GM23338 (cell line): ENCODE results near the gene ATG7.

ENCODE experiments used
- EZH2 ChIP-seq: fragments of 200-600 bp; sonication (generic); IDR thresholded peaks from one replicate; pipeline ENCODE4 v1.8.0; 2017; ENCODE audit warnings: antibody characterized with exemption, mild to moderate bottlenecking, low read depth; ENCODE audit not compliant: unreplicated experiment
- TF ChIP-seq, protein P1 (sequence below), 2 experiments: fragments of 200-600 bp in 1 of 2; sonication (generic) in 1 of 2; conservative IDR thresholded peaks; 2 replicates each; pipeline versions ENCODE4 v1.5.1 to v1.6.1; 2016 to 2017; ENCODE audit warnings: antibody characterized with exemption in 2 of 2, low read depth in 2 of 2, mild to moderate bottlenecking in 2 of 2, moderate library complexity in 1 of 2

DNA sequence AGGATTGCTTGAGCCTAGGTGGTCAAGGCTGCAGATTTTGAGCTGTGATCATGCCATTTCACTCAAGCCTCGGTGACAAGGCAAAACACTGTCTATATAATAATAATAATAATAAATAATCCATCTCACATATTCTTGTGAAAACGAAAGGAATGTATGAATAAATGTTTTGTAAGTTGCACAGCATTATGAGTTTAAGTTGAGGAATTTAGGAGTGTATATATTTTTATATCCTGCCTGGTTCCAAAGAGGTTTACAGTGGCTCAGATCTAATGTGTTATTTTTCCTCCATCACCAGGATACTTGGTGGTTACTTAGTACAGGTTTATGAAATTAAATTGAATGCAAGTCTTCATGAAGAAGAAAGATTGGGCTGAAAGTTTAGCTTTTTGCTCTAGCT lies 77.2 kb downstream of the ATG7 start:
- TF ChIP-seq, protein P1, sequence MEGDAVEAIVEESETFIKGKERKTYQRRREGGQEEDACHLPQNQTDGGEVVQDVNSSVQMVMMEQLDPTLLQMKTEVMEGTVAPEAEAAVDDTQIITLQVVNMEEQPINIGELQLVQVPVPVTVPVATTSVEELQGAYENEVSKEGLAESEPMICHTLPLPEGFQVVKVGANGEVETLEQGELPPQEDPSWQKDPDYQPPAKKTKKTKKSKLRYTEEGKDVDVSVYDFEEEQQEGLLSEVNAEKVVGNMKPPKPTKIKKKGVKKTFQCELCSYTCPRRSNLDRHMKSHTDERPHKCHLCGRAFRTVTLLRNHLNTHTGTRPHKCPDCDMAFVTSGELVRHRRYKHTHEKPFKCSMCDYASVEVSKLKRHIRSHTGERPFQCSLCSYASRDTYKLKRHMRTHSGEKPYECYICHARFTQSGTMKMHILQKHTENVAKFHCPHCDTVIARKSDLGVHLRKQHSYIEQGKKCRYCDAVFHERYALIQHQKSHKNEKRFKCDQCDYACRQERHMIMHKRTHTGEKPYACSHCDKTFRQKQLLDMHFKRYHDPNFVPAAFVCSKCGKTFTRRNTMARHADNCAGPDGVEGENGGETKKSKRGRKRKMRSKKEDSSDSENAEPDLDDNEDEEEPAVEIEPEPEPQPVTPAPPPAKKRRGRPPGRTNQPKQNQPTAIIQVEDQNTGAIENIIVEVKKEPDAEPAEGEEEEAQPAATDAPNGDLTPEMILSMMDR (conservative IDR thresholded peaks at IDR 0.05; ENCODE audit: low read depth in 2 of 2): no peak
- no peak for TF ChIP-seq EZH2
